Loucy (cell line): ENCODE results near the gene SLFN11.

ENCODE experiments used
- EZH2phosphoT487 ChIP-seq: fragments of 200-600 bp; IDR thresholded peaks from 2 replicates; pipeline ENCODE4 v1.6.1; 2018; ENCODE audit warnings: antibody characterized with exemption, mild to moderate bottlenecking, moderate library complexity, borderline replicate concordance
- TF ChIP-seq, protein P1 (sequence below): fragments of 200-600 bp; sonication (generic); conservative IDR thresholded peaks from 2 replicates; pipeline ENCODE4 v1.5.1; 2014; ENCODE audit warnings: mild to moderate bottlenecking, antibody characterized with exemption, low read length

DNA sequence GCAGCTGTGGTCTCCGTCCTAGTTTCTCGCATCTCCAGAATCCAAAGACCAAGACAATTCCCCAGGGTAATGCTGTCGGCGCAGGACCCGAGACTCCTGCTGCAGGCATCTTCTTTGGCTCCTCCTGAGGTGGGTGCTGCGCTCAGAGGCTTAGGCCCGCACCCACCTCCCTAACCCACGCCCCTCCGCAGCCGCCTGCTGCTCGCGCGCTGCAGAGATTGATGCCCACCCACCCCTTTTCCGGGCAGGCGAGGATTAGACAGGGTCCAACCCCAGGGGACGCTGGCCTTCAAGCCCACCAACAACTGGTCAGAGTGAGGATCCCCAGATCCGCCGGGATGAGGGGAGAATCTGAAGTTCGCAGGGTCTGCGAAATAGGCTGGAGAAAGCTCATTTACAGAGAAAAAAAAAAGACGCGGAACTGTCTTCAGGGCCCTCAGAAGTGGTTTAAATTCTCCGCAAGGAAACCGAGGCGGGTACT is 27.9 kb downstream of the SLFN11 start:
- TF ChIP-seq, protein P1, sequence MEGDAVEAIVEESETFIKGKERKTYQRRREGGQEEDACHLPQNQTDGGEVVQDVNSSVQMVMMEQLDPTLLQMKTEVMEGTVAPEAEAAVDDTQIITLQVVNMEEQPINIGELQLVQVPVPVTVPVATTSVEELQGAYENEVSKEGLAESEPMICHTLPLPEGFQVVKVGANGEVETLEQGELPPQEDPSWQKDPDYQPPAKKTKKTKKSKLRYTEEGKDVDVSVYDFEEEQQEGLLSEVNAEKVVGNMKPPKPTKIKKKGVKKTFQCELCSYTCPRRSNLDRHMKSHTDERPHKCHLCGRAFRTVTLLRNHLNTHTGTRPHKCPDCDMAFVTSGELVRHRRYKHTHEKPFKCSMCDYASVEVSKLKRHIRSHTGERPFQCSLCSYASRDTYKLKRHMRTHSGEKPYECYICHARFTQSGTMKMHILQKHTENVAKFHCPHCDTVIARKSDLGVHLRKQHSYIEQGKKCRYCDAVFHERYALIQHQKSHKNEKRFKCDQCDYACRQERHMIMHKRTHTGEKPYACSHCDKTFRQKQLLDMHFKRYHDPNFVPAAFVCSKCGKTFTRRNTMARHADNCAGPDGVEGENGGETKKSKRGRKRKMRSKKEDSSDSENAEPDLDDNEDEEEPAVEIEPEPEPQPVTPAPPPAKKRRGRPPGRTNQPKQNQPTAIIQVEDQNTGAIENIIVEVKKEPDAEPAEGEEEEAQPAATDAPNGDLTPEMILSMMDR, result no peak
- no peak for TF ChIP-seq EZH2phosphoT487
